IPS-NIHi11 (cell line): ENCODE data around the gene SKIL.

Experiments used
- DNase-seq: peaks from one replicate; pipeline ENCODE4 v3.0.0; 2012; ENCODE audit warnings: mixed read lengths, low spot score

The SKIL gene

GRCh38 chr3:170350515-170351413 lies 6.8 kb upstream of the SKIL start:
- no peak for DNase-seq

GRCh38 chr3:170352936-170353335 lies 4.6 kb upstream of the SKIL start:
- DNase-seq: no peak

DNA sequence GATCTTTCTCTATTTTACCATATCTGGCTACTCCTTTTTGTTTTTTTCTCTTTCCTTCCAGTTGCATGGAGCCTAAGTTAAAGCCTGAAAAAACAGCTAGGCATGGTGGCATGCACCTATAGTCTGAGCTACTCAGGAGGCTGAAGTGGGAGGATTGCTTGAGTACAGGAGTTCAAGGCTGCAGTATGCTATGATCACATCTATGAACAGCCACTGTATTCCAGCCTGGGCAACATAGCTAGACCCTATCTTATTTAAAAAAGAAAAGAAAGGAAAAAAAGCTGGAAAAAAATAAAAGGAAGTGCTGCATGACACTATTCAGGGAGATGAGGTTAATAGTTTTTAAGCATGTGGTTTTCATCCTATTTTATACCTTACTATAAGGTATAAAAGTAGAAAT lies 4.0 kb upstream of the SKIL start:
- no peak for DNase-seq

- no peak for DNase-seq
These were observed 2.8 kb upstream of the SKIL start for GRCh38 chr3:170354760-170355159.

GRCh38 chr3:170355738-170356595 lies 1.5 kb upstream of the SKIL start:
- no peak for DNase-seq

DNA sequence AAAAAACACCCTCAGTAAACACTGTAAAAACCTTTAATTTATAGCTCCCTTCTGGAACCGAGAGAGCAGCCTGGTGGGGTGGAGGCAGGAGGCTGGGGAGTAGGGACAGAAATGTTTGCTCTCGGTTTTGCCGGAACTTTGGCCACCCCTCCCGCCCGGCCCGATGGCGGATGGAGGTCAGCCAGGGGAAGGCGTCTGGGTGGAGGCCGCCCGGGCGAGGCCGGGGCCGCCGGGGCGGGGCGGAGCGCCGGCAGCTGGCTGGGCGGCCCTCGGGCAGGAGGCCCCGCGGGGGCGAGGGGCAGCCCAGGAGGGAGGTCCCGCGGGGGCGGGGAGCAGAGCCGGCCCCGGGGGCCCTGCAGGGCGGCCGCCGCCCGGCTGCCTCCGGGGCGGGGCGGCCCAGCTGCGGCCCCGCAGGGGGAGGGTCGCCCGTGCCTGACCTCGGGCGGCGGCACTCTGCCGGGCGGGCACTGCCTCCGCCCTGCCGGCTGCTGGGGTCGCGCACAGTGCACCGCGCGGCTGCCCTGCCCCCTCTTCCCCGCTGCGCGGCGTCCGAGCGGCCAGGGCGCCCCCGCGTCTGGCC lies 829 bp upstream of the SKIL start:
- DNase-seq: peak; percentile 85

DNA sequence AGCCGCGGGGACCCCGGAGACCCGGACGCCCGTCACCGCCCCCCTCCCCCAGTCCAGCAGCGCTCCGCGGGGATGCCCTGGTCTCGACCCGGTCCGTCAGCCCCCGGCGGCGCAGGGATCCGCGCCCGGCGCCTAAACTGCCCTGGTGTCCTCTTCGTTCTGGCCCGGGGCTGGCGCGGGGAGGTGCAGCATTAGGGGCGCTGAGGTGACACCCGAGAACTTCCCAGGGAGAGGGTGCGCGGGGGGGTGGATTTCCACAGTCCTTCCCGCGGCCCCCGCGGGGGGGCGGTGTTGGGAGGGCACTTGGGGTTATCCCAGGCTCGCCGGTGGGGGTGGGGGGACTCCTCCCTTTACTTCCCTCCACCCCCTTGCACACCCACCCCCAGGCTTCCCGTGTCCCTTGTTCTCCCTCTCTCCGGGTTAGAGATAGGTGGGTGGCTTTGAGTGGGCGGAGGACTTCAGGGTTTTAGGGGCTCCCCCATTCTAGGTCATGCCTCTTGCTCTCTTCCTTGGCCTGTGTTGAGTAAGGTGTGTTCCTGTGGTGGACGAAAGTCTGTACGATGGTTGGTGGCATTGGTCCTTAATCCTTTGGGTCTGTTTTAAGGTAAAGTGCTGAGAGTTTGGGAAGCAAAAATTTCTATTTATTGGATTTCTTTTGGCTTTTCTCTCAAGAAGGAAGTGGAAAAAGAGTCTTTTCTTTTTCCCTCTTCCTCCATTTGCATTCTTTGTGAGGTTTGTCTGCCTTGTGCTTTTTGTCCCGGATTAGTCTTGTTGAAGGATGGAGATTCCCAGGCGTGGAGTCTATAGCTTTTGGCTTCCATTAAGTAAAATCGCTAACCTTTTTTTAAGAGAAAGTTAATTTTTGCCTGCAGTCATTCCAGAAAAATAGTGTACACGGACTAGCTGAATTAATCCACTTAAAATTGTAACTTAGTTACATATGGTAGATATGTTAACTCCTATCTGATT lies 811 bp downstream of the SKIL start:
- DNase-seq: peak; percentile 62

DNA sequence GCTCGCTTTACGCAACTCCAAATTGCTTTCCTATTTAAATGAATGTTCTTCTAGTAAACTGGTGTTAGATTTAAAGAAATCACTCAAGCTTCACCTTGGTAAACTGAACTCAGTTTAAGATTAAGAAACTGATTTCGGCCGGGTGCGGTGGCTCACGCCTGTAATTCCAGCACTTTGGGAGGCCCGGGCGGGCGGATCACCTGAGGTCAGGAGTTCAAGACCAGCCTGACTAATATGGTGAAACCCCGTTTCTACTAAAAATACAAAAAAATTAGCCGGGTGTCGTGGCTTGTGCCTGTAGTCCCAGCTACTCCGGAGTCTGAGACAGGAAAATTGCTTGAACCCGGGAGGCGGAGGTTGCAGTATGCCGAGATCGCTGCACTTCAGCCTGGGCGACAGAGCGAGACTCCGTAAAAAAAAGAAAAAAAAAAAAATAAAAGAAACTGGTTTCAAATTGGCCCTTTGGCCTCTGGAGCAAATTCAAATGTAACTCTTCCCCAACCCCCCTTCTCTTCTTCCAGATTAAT lies 1.7 kb downstream of the SKIL start:
- no peak for DNase-seq

DNA sequence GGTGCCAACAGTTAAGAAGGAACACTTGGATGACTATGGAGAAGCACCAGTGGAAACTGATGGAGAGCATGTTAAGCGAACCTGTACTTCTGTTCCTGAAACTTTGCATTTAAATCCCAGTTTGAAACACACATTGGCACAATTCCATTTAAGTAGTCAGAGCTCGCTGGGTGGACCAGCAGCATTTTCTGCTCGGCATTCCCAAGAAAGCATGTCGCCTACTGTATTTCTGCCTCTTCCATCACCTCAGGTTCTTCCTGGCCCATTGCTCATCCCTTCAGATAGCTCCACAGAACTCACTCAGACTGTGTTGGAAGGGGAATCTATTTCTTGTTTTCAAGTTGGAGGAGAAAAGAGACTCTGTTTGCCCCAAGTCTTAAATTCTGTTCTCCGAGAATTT lies 3.0 kb downstream of the SKIL start:
- DNase-seq: no peak

DNA sequence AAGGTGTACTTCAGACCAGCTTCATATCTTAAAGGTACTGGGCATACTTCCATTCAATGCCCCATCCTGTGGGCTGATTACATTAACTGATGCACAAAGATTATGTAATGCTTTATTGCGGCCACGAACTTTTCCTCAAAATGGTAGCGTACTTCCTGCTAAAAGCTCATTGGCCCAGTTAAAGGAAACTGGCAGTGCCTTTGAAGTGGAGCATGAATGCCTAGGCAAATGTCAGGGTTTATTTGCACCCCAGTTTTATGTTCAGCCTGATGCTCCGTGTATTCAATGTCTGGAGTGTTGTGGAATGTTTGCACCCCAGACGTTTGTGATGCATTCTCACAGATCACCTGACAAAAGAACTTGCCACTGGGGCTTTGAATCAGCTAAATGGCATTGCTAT lies 3.4 kb downstream of the SKIL start:
- no peak for DNase-seq

DNA sequence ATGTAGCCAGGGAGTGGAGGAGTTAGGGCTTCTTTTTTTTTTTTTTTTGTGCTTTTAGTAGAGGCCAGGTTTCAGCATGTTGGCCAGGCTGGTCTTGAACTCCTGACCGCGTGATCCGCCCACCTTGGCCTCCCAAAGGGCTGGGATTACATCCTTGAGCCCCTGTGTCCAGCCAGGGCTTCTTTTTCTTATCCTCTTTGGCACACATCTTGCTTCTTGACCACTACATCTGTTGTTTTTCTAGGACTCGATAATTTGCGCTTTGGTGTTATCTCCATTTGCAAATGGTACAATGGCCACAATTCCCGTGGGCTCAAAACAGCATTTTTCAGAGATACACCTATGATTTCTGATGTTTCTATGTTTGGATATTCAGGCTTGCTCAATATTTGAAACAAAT lies 4.2 kb downstream of the SKIL start:
- no peak for DNase-seq

GRCh38 chr3:170363471-170363994 lies 6.0 kb downstream of the SKIL start:
- DNase-seq: no peak

GRCh38 chr3:170364965-170365364 lies 7.5 kb downstream of the SKIL start:
- no peak for DNase-seq

- no peak for DNase-seq
These were observed 10.3 kb downstream of the SKIL start for GRCh38 chr3:170367797-170368196.

DNA sequence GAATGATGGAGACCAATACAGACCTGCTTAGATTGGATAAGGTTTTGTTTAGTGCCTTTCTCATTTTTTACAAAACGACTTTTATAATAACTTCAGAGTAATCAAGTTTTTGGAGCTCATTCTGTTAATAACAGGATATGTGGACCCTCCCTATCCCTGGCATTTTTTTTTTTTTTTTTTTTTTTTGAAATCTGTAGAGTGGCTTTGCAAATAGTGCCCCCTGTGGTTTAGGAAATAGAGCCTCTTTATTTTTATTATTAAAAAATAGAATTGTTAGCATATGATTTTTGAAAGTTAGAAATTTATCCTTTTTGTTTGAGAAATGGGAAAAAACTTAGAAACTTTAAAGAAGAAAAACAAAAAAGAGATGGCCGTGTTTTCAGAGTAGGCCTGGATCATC lies 11.4 kb downstream of the SKIL start:
- DNase-seq: no peak

DNA sequence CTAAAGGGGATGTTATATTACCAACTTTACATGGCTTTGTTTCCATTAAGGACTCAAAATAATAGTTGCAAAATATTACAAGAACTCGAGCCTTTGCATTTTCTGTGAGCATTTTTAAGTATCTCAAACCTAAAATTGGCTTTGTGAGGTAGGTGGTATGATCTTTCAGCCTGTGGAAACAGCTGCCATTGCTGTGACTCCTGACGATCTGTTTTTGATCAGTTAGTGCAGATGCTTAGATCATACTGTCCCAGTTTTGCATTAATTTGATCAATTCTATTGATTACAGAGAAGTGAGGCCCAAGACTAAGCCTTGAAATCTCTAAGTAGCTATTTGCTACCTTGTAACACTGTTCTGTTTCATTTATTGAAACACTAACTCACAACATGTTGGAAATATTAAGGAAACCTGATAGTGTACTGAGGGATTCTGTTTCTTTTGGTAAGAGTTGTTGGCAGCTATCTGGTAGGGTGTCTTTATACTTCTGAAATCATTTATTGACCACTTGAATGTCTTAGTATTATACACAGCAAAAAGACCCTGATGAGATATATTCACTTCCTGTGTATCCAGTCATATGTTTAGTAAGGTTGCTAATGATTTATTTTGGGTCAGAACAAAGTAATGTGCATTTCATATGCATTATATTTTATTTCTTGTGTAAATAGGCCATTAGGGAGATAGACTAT lies 14.8 kb downstream of the SKIL start:
- no peak for DNase-seq

DNA sequence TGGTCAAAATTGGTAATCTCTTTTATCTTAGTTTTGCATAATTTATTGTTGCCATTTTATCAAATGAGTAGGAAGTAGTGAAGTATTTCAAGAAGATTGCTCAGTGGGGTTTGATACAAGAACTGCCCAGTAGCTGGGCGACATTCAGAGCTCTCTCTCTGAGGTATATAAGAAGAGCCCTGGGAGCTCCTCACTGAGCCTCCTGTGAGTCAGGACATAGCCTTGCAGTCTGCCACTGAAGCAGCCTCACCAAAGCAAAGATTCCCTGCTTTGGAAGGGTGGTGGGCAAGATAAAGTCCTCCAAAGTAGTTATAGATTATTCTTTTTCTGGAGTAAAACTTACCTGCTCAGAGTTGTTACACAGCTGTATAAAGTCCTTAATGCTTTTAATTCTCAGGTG lies 26.1 kb downstream of the SKIL start:
- no peak for DNase-seq

DNA sequence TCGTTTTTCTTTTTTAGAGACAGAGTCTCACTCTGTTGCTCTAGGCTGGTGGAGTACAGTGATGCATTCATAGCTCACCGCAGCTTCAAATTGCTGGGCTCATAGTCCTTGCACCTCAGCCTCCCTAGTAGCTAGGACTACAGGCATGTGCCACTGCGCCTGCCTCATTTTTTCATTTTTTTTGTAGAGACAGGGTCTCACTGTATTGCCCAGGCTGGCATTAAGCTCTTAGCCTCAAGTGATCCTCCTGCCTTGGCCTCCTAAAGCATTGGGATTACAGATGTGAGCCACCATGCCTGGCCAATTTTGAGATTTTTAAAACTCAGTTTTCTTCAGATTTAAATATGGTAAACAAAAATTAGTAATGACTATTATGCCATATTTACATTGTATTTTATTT lies 29.0 kb downstream of the SKIL start:
- DNase-seq: no peak

DNA sequence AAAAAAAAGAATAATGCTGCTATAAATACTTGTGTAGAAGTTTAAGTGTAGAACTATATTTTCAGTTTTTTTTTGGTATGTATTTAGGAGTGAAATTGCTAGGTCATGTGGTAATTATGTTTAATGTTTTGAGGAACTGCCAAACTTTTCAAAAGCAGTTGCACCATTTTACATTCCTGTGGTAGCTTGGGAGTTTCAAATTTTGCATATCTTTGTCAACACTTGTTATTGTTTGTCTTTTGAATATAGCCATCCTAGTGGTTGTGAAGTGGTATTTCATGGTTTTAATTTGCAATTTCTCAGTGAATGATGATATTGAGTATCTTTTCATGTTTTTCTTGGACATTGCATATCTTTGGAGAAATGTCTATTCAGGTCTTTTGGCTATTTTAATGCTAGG lies 30.4 kb downstream of the SKIL start:
- DNase-seq: no peak

DNA sequence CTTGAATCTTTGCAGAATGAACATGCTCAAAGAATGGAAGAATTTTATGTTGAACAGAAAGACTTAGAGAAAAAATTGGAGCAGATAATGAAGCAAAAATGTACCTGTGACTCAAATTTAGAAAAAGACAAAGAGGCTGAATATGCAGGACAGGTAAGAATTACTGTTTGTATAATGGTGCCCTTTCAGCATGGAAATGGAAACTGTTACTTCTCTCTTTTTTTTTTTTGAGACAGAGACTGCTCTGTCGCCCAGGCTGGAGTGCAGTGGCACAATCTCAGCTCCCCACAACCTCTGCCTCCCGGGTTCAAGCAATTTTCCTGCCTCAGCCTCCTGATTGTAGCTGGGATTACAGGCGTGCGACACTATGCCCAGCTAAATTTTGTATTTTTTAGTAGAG lies 33.6 kb downstream of the SKIL start:
- DNase-seq: no peak

GRCh38 chr3:170397685-170398084 lies 40.2 kb downstream of the SKIL start:
- DNase-seq: no peak
